Stimulated activated CD8-positive, alpha-beta memory T cell treated with anti-CD3 and anti-CD28 coated beads, Interleukin-2, amount 100 ng/mL, for 1 hour (primary cell): ENCODE measurements around the gene ABI2.

Experiments
- DNase-seq, 2 donors: peaks; one replicate each; pipeline ENCODE4 v3.0.0-alpha.2; 2020; ENCODE audit warnings: low read depth in 2 of 2

The ABI2 gene

GRCh38 chr2:203471323-203471722, 143.1 kb downstream of the ABI2 start:
- DNase-seq, result no peak

DNA sequence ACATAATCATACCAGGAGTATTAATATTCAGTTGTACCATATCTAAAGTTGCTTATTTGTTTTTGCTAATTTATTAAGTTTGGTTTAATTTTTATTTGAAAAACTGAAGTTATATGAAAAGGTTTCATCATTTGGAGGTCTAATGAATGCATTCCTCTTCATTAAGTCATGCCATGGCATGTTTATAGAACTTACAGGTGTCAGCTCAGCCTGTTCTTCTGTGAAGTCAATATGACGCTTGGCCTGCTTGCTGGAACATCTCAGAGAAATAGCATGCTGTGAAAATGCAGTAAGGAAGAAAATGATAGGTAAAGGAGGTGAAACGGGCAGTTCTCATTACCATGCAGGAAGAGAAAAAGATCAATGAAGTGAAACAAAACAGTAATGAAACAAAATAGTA, 148.7 kb downstream of the ABI2 start:
- DNase-seq, result no peak

DNA sequence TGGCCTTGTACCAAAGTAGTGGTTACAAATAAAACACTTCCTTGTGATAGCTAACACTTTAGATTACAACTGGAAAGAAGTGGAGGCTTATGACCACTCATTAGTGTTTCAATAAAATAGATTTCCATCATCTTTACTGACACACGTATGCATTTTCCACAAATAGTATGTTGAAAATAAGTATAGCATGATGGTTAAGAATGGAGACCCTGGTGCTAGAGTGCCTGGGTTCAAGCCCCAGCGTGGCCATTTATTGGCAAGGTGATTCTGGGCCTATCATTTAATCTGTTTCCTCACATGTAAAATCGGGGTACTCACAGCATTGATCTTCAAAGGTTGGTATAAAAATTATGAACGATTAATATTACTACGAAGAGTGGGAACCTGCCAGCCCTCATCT, 152.4 kb downstream of the ABI2 start:
- no peak for DNase-seq

- DNase-seq, result peak in 1 of 2 donors; percentile 21
Observed at GRCh38 chr2:203484266-203485112, 156.3 kb downstream of the ABI2 start.

GRCh38 chr2:203489531-203489930, 161.3 kb downstream of the ABI2 start:
- DNase-seq, result no peak

- DNase-seq, result no peak
Observed at GRCh38 chr2:203490391-203490790, 162.2 kb downstream of the ABI2 start.

- DNase-seq, result no peak
Observed at GRCh38 chr2:203492965-203493364, 164.8 kb downstream of the ABI2 start.
